Prostate gland (tissue), 2 donors: ENCODE measurements around the gene GALNT11. TPM values are rescaled to one million over a fixed set of nuclear protein-coding genes. Genes with fewer than 3 reads are reported as not detected.
"Not testable (repeated sequence)": the region's sequence is repeated elsewhere in the genome, so short reads cannot be mapped to it uniquely, and the experiment has no call there.

ENCODE experiments used
- DNase-seq: peaks from one replicate; pipeline ENCODE4 v3.0.0-alpha.2; 2019; ENCODE audit warnings: low spot score
- H3K27ac ChIP-seq, 2 donors: fragments of 200-600 bp; sonication (generic); 2 replicates each; pipeline ENCODE4 v1.5.1; 2017 to 2019
- H3K27me3 ChIP-seq: fragments of 200-600 bp; sonication (generic); replicated peaks from 2 replicates; pipeline ENCODE4 v1.5.1; 2019; ENCODE audit not compliant: insufficient read depth
- H3K36me3 ChIP-seq, 2 donors: fragments of 200-600 bp; sonication (generic); 1 replicate in 1 of 2; 2 replicates in 1 of 2; pipeline versions ENCODE4 v1.5.1 to v1.8.1; 2017 to 2019
- H3K4me1 ChIP-seq: fragments of 200-600 bp; sonication (generic); replicated peaks from 2 replicates; pipeline ENCODE4 v1.5.1; 2019
- H3K4me3 ChIP-seq, 2 donors: fragments of 200-600 bp; sonication (generic); 2 replicates each; pipeline ENCODE4 v1.5.1; 2017 to 2019
- H3K9me3 ChIP-seq: fragments of 200-600 bp; sonication (generic); 2 replicates; pipeline ENCODE4 v1.5.1; 2017
- CTCF ChIP-seq, 4 experiments: fragments of 200-600 bp in 2 of 4; fragments of 450-650 bp in 2 of 4; sonication (generic) in 2 of 4; IDR thresholded peaks; 1 replicate in 3 of 4; 2 replicates in 1 of 4; pipeline ENCODE4 v1.5.1; 2016 to 2019; ENCODE audit warnings: antibody characterized with exemption in 4 of 4, mild to moderate bottlenecking in 2 of 4, moderate library complexity in 2 of 4
- POLR2A ChIP-seq: fragments of 450-650 bp; IDR thresholded peaks from one replicate; pipeline ENCODE4 v1.6.1; 2016; ENCODE audit warnings: antibody characterized with exemption, mild to moderate bottlenecking
- POLR2AphosphoS5 ChIP-seq: sonication (generic); formaldehyde crosslinking; IDR thresholded peaks from one replicate; pipeline ENCODE4 v1.6.1; 2017; ENCODE audit warnings: antibody characterized with exemption
- WGBS: methylation state at CpG from one replicate; pipeline ENCODE4 v1.1.5; 2018; 5-methylcytosine and 5-hydroxymethylcytosine counted together
- intact Hi-C: fragments of 100-400 bp; cut with DNase I; formaldehyde crosslinking; loops from one replicate; pipeline ENCODE4 v1.14.2; 2022
- total RNA-seq, 2 donors: library from RNA; depleted of rRNA; stranded (reverse); fragments of >200 nt; gene quantifications; one replicate each; pipeline ENCODE4 v1.1.0, GENCODE V29; 2016

Gene GALNT11
- total RNA-seq, 2 donors from 2014 or later: 50.3 to 76.2 TPM

DNA sequence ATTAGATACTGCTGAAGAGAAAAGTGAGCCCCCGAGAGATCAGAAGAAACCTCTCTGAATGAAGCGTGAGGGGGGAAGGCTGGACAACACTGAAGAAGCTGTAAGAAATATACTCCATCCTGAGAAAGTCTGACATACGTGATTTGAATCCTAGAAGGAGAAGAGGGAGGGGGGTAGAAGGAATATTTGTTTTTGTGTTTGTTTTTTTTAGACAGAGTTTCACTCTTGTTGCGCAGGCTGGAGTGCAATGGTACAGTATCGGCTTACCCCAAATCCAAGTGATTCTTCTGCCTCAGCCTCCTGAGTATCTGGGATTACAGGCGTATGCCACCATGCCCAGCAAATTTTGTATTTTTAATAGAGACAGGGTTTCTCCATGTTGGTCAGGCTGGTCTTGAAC, 52.6 kb downstream of the GALNT11 start:
- 74% methylated on average over 6 of the region's 6 CpGs for WGBS
- intact Hi-C loops: no loop called here
- H3K9me3 ChIP-seq: no peaks in the 10 kb centered on the region
- no peak for DNase-seq
- H3K27me3 ChIP-seq: no peaks in the 10 kb centered on the region
- no peak overlapping the region for H3K4me3 ChIP-seq
- H3K4me1 ChIP-seq: peaks cover 4% of the 10 kb centered on the region
- TF ChIP-seq POLR2A: no peak
- no peak for TF ChIP-seq CTCF (IDR thresholded peaks at IDR 0.05)
- TF ChIP-seq POLR2AphosphoS5: no peak
- no peak overlapping the region for H3K27ac ChIP-seq
- H3K36me3 ChIP-seq: no peaks in the 10 kb centered on the region

- 80% methylated on average over 3 of the region's 3 CpGs for WGBS
- H3K4me1 ChIP-seq: peaks cover 4% of the 10 kb centered on the region
These were observed 53.3 kb downstream of the GALNT11 start for GRCh38 chr7:152078786-152079185.

DNA sequence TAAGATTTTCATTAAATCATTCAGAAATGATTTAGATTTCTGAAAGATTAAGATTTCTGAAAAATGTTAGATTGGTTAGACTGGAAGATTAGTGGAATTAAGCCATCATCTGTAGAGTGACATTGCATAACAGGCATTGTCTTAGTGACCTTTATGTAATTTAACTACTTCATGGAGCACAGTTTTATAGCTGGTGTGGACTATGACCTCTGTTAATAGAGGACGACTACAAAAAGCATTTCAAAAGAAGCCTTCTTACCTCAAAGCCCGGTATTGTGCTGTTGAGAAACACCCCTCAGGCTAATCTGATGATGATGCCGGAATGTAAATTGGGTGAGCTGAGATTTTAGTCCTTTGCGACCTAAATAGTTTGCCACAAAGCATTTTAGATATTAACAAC, 55.6 kb downstream of the GALNT11 start:
- Histone ChIP-seq H3K4me1 (peaks cover 4% of the 10 kb centered on the region), H3K4me3 (no peak overlapping the region), H3K36me3 (no peaks in the 10 kb centered on the region), H3K27me3 (no peaks in the 10 kb centered on the region), H3K27ac (no peak overlapping the region), H3K9me3 (no peaks in the 10 kb centered on the region)
- DNase-seq: no peak
- 52% methylated on average over 4 of the region's 4 CpGs for WGBS
- TF ChIP-seq CTCF (IDR thresholded peaks at IDR 0.05): no peak
- TF ChIP-seq POLR2A: no peak
- TF ChIP-seq POLR2AphosphoS5: no peak
- intact Hi-C loops: no loop called here

More at GRCh38 chr7:152078786-152079185, 53.3 kb downstream of the GALNT11 start:
- Histone ChIP-seq H3K9me3 (no peaks in the 10 kb centered on the region), H3K27ac (no peak overlapping the region), H3K4me3 (no peak overlapping the region), H3K27me3 (no peaks in the 10 kb centered on the region), H3K36me3 (no peaks in the 10 kb centered on the region)
- intact Hi-C loops: no loop called here
- TF ChIP-seq POLR2AphosphoS5 (no peak), POLR2A (no peak), CTCF (IDR thresholded peaks at IDR 0.05) (no peak)
- DNase-seq: no peak

DNA sequence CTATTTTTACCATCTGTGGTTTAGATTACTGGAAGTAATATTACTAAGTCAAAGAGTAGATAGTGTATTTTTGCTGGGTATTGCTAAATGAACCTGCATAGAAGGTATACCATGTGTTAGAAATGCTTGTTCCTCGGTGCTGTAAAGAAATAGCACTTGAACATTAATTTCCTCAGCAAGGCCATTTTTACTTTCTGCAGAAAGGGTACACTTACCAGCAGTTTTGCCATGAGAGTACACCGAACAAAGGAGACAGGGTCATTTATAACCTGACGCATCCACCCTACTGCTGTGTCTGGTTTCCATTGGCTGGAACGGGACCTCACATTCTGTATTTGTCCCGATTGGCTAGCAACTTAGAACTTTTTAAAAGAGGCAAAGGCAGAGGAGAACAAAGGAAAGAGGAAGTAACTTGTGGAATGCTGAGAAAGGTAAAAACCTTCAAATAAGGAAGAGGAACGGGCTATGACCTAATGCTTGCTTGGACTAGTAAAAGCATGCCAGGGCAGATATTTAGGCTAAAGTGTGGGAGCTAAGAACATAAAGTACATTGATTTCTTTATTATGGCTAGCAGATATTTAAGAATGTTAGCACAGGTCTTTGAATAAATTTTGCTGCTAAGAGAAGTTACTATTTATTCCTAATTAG, 56.7 kb downstream of the GALNT11 start:
- H3K4me3 ChIP-seq, H3K27me3 ChIP-seq, H3K36me3 ChIP-seq, intact Hi-C loops, H3K4me1 ChIP-seq, H3K9me3 ChIP-seq: not testable (repeated sequence)
- WGBS: 71% methylated on average over 6 of the region's 6 CpGs
- peak; percentile 20 for TF ChIP-seq POLR2AphosphoS5
- H3K27ac ChIP-seq: peak overlapping the region in 1 of 2 donors; percentile 25
- DNase-seq: peak; percentile 34

DNA sequence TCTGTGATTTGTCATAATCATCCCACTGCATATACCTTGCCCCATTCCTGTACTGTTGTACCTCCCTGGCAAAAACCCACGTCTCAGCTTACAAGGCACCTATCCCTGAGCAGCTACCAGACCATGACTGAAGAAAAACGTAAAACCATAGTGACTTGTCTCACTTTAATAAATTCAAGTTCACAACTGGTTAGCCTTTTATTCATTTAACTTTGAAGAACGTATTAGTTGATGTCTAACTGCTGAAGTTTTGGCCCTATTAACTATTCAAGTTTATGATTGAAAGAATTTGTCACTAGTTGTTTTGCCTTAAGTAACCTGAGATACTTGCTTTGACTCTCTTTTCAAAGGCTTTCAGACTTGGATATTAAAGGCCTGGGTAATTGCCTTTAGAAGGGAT, 59.7 kb downstream of the GALNT11 start:
- WGBS: 86% methylated on average over 3 of the region's 3 CpGs
- no peak overlapping the region for H3K27ac ChIP-seq
- H3K4me1 ChIP-seq: no peaks in the 10 kb centered on the region
- no peak overlapping the region for H3K4me3 ChIP-seq
- TF ChIP-seq POLR2A (no peak), POLR2AphosphoS5 (no peak), CTCF (IDR thresholded peaks at IDR 0.05) (no peak)
- H3K36me3 ChIP-seq: no peaks in the 10 kb centered on the region
- DNase-seq: no peak
- intact Hi-C loops: no loop called here
- no peaks in the 10 kb centered on the region for H3K27me3 ChIP-seq
- no peaks in the 10 kb centered on the region for H3K9me3 ChIP-seq
